Hippocampal formation (tissue), 2 donors: ENCODE measurements around the gene ZIC4.

Experiments
- DNase-seq, 2 donors: peaks; one replicate each; lab custom pipeline; 2025; lab: John Stamatoyannopoulos, UW

The ZIC4 gene

DNA sequence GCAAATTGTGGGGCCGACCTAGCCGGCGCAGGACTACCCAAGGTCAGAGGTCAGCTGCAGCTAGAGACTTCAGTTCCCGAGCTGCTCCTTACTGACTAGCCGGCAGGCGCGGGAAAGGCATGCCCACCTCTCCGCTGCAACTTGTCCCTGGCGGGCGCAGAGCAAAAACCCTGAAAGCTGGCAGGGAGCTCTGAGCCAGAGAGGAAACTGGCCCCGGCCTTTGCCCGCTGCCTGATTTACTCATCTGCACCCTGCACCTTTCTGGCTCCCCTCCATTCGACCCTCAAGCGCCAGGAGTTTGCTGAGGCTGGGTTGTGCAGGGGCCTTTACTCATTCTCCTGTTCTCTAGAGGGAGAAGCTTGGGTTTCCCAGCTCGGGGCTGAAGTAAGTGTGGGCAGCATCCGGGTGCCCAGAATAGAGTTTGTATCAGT, 1.5 kb downstream of the ZIC4 start:
- DNase-seq, result no peak

GRCh38 chr3:147404000-147404799, 2.1 kb downstream of the ZIC4 start:
- no peak for DNase-seq

- no peak for DNase-seq
Observed at GRCh38 chr3:147403511-147403910, 2.8 kb downstream of the ZIC4 start.

DNA sequence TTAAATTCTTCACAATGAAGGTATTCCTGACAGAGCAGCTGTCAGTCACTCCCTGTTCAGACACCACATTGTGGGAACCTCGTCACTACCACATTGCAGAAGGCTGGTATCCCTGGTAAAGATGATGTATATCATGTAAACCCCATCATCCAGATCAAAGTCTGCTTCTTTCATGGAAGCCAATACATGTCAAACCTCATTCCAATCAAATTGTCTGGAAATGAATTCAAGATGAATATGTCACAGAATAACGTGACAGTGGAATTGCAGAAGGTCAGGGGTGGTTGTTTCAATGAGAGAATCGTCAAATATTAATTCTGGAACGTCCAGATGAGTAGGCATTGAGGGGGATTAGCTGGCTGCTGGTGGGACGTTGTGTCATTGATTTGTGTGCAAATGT, 4.2 kb downstream of the ZIC4 start:
- no peak for DNase-seq

GRCh38 chr3:147401421-147401820, 4.9 kb downstream of the ZIC4 start:
- no peak for DNase-seq

DNA sequence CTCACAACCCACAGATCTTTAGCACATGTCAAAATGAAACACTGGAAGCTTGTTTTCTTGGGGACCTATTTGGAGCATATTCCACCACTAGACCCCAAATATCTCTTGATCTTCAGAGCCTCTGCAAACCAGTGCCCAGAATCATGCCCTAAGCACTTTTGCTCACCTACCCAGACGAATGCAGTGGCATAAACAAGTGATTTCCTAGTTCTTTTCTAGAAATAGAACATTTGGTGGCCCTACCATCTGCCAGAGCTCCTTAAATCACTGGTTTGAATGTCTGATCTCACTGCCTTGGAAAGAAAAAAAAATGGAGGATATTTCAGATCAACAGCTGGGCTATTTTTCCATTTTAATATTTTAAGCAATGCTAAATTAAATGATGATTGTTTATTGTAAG, 5.3 kb downstream of the ZIC4 start:
- DNase-seq, result no peak

GRCh38 chr3:147400111-147400510, 6.2 kb downstream of the ZIC4 start:
- no peak for DNase-seq

DNA sequence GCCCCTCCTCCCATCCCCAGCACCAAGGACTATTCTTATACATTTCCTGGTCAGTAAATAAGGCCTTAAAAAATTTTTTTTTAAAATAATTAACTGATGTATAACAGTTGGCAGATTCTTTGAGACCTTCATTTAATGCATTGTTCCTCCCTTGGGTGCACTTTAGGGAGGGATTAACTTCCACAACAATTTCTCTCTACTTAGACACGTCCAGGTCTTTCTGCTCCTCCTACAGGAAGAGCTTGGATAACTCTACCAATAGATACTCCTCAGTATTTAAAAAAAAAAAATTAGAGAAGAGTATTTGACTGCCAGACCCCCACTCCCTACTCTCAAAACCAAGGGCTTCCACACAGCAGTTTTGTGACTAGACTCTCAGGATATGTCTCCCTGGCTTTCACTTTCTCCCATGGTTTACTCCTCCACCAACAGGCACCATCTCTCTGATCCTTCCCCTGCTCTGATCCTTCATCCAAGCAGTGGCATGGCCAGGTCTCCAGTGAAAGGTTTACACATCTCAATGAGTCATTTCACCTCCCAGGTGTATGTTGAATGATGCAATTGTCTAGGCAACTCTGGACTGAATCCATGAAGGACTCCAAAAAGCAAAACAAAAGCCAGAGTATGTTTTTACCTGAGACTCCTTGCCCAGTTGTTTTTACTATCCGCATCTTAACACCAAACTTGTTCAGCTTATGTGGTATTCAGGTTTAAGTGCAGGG, 7.4 kb downstream of the ZIC4 start:
- no peak for DNase-seq

DNA sequence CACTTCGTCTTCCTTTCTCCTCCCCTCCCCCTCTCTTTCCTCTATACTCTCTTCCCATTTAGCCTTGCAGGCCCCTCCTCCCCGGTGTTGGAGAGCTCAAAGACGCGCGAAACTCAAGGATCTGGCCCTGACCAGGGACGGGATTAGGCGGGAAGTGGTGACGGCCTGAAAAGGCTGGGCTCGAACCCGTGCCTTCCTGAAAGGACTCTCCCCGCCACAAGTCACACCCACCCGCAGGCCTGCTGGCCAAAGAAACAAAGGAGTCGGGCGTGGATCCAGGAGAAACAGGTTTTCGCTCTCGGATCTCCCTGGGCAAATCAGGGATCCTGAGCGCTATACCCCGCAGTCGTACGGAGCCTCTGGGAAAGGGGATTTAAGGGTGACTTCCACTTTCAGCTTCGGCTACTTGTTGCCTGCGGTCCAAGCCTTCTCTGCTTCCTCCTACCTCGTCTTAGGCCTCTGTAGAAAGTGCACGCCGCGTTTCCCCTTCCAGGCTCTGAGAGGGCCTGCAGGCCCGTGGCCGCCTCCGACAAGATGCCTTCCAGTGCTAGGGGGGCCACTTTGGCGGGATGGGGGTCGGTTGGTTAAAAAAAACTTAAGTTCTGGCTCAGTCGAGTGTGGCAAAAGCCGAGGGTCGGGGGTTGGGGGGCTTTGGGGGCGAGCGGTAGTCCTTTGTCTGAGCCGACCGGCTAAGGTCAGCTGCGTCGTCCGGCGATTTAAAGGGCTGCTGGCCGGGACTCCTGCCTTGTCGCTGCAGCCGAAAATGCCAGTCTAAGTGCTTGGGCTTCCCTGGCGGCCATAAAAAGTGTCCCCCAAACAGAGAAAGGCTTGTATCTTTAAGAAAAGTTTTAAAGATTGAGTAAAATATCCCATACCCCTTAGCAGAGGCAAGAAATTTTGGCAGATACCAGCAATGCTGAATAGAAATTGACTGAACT, 8.2 kb downstream of the ZIC4 start:
- DNase-seq, result no peak

DNA sequence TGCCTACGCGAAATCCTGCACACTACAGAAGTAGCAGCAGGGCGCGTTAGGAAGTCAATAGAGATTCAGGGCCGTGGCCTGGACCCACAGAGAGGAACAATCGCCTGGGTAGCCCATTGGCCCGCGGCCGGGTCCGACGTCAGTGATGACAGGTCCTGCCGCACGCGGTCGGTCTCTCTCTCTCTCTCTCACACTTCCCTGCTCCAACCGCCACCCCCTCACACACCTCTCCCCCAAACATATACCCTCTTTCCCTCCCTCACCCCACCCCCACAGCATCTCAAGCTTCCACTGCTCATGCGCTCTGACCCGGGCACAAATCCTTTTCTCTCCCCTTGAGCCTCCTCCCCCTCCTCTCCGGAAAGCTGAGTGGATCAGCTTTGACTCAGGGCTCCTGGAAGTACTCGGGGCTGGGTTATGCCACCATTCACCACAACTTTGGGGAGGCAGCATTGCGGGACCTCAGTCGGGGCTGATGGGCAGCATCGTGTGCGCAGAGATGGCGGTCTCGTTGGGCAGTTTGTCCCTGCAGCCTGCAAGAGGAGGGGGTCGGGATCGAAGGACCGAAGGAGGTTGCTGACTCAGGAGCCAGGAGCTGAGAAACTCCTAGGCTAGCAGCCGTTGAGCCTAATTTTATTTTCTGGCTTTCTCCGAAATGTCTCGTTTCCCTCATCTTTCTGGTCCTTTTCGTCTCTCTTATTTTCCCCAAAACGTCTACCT, 9.0 kb downstream of the ZIC4 start:
- no peak for DNase-seq

GRCh38 chr3:147396712-147397046, 9.7 kb downstream of the ZIC4 start:
- DNase-seq, result no peak

DNA sequence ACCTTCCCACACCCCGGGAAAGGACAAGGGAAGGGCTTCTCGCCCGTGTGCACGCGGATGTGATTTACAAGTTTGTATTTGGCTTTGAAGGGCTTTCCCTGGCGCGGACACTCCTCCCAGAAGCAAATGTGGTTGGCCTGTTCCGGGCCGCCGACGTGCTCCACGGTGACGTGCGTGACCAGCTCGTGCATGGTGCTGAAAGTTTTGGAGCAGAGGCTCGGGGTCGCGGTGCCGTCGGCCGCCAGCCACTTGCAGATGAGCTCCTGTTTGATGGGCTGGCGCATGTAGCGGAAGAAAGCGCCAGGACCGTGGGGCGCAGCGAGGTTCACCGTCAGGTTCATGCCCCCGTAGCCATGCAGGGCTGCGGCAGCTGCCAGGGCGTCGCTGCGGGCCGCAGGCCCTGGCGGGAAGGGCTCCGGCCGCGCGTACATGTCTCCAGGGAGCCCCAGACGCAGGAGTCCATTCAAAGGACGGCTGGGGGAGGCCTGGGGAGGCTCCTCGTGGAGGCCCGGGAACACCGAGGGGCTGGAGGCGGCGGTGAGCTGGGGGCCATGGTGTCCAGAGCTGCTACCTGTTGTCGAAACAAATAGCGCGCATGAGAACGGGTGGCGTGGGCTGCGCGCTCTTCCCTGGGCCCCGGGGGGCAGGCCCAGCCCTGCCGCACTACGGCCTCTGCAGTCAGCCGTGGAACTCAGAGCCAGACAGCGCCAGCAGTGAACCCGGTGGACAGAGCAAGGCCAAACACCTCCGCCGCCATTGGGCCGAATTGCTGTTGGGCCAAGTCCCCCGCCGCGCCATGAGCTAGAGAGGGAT, 10.2 kb downstream of the ZIC4 start:
- no peak for DNase-seq

DNA sequence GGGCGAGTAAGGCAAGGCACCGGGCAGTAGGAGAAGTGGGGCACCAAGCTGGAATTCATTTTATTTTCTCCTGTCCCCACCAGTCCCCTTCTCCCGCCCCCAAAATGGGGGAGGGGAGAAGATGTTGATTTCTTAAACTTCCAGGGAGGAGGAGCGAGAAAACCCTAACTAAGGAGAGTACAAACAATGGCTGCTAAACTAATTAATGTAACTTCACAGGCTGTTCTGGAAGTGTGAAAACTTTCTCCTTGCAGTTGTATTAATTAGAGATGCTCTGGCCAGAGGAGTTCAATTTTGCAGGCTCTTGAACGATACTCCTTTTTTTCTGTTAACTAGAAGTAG, 11.5 kb downstream of the ZIC4 start:
- no peak for DNase-seq

GRCh38 chr3:147393943-147394883, 12.1 kb downstream of the ZIC4 start:
- no peak for DNase-seq

- peak; percentile 57 to 64 for DNase-seq
Observed at GRCh38 chr3:147393261-147393942, 12.9 kb downstream of the ZIC4 start.

DNA sequence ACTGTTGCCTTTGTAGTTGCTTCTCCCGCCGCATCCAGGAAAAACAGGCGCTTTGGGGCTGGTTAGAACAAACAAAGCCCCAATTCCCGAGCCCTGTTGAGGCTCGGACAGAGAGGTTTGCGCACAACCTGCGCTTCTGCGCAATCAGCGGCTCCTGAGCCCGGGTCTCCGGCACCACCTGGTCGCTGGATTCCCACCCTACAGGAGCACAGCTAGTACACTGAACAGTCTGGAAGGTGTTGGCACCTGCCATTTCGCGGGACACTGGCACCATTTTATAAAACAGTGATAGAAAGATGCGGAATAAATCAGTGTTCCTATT, 13.8 kb downstream of the ZIC4 start:
- no peak for DNase-seq

DNA sequence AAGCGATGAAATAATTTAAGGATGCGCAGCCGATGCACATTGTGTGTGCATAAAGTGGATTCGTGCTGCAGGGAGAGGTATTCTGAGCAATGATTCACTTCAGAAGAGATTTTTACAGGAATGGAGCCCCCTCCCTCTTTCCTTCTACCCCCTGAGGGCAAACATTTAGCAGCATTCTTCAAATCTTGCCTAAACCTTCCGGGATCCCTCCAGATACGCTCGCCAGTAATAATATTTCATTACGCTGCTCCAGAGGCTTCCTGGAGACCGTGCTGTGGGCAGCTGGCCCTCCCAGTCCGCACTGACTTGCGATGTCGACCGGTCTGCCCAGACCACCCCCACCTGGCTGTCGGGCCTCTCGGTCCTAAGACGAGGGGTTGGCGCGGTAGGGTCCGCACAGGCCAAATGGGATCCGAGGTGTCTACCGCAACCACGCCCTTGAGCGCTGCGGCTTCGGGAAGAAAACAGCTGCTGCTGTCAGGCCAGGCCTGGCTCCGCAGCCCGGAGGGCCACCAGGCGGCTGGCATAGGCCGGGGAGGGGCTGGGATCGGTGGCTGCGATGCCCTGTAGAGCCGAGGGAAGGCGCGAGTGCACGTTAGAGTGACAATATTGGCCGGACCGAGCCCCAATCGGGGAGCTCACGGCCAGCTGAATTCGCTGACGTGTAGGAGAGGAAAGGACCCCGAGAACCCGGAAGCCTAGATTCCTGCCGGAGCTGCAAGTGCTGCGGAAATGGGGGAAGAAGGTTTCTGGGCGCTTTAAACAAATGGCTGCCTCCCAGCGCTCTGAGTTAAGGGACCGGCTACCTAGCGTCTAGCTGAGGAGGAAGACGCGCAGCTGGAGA, 14.3 kb downstream of the ZIC4 start:
- peak; percentile 67 to 83 for DNase-seq
